CD4-positive, alpha-beta memory T cell (primary cell): ENCODE data around the gene RANBP3. TPM values are rescaled to one million over a fixed set of nuclear protein-coding genes. Genes with fewer than 3 reads are reported as not detected.

Experiments
- CTCF ChIA-PET: fragments of 350-600 bp; sonication (Branson Sonifier 250); formaldehyde crosslinking; loops from one replicate; lab custom pipeline; 2021; ENCODE audit warnings: inconsistent platforms; ENCODE audit not compliant: partially characterized antibody; lab: Charles Lee
- POLR2A ChIA-PET: fragments of 350-600 bp; sonication (Branson Sonifier 250); formaldehyde crosslinking; loops from one replicate; lab custom pipeline; 2021; ENCODE audit not compliant: partially characterized antibody; lab: Charles Lee
- DNase-seq, 5 donors: peaks; one replicate each; pipeline versions ENCODE4 v3.0.0 to v3.0.0-alpha.2; 2020 to 2022; ENCODE audit warnings: mixed read lengths in 1 of 5
- H3K27ac ChIP-seq: one replicate; pipeline ENCODE4 v1.7.0; 2013; ENCODE audit warnings: low read depth, low read length
- H3K27me3 ChIP-seq: 2 replicates; pipeline ENCODE4 v1.7.0; 2013; ENCODE audit warnings: mild to moderate bottlenecking, low read length, moderate library complexity; ENCODE audit not compliant: insufficient read depth
- H3K36me3 ChIP-seq: 2 replicates; pipeline ENCODE4 v1.7.0; 2013; ENCODE audit warnings: mild to moderate bottlenecking, low read length, moderate library complexity; ENCODE audit not compliant: insufficient read depth
- H3K4me1 ChIP-seq: 2 replicates; pipeline ENCODE4 v1.7.0; 2013; ENCODE audit warnings: mild to moderate bottlenecking, low read length, moderate library complexity; ENCODE audit not compliant: insufficient read depth
- H3K4me3 ChIP-seq, 2 donors: one replicate each; pipeline ENCODE4 v1.7.0; 2013; ENCODE audit warnings: low read length in 2 of 2, mild to moderate bottlenecking in 1 of 2
- H3K9me3 ChIP-seq, 2 donors: one replicate each; pipeline ENCODE4 v1.7.0; 2013; ENCODE audit warnings: low read length in 2 of 2, control low read depth in 1 of 2; ENCODE audit not compliant: control insufficient read depth in 1 of 2
- H3K27ac Mint-ChIP-seq, 7 donors: one replicate each; pipeline ENCODE4 v1.8.0; 2020 to 2021; ENCODE audit warnings: mixed read lengths in 7 of 7, mild to moderate bottlenecking in 6 of 7, inconsistent platforms in 3 of 7, moderate library complexity in 3 of 7
- H3K27me3 Mint-ChIP-seq, 2 donors: one replicate each; pipeline ENCODE4 v1.8.0; 2020 to 2021; ENCODE audit warnings: mixed read lengths in 2 of 2
- H3K36me3 Mint-ChIP-seq, 2 donors: one replicate each; pipeline ENCODE4 v1.8.0; 2020 to 2021; ENCODE audit warnings: mixed read lengths in 2 of 2, inconsistent platforms in 1 of 2, mild to moderate bottlenecking in 1 of 2
- H3K4me1 Mint-ChIP-seq, 4 donors: one replicate each; pipeline ENCODE4 v1.8.0; 2020 to 2021; ENCODE audit warnings: mixed read lengths in 4 of 4, mild to moderate bottlenecking in 1 of 4
- H3K4me3 Mint-ChIP-seq, 8 donors: one replicate each; pipeline ENCODE4 v1.8.0; 2020 to 2021; ENCODE audit warnings: mixed read lengths in 8 of 8, mild to moderate bottlenecking in 7 of 8, moderate library complexity in 6 of 8, inconsistent platforms in 3 of 8
- H3K9me3 Mint-ChIP-seq, 8 donors: one replicate each; pipeline ENCODE4 v1.8.0; 2020 to 2021; ENCODE audit warnings: mixed read lengths in 8 of 8, mild to moderate bottlenecking in 5 of 8, inconsistent platforms in 3 of 8, moderate library complexity in 1 of 8
- intact Hi-C: fragments of 100-400 bp; cut with micrococcal nuclease; formaldehyde crosslinking; loops from one replicate; pipeline ENCODE4 v1.15.1; 2023
- polyA plus RNA-seq, 2 donors: library from polyadenylated mRNA; unstranded; fragments of 300-500 nt; fragmentation: Illumina TruSeq; gene quantifications; one replicate each; pipeline ENCODE4 v1.2.3, GENCODE V29; 2021
- total RNA-seq, 2 experiments: library from RNA; stranded (reverse); gene quantifications; one replicate each; pipeline ENCODE4 v1.2.3, GENCODE V29; 2021

The RANBP3 gene
- total and polyA plus RNA-seq, 4 experiments from 2014 or later = 3.4 to 94.9 (median 47.9) TPM

GRCh38 chr19:5934774-5935472, 43.0 kb downstream of the RANBP3 start:
- H3K27me3 ChIP-seq = no peaks in the 10 kb centered on the region
- POLR2A ChIA-PET = interaction anchor here (2.3 kb wide), 1 partner anchor 14 kb away, joined by 5 read pairs; no protein-coding TSS in a partner anchor
- peaks cover 0 to 2% (median 0%) of the 10 kb centered on the region in 8 donors for H3K9me3 Mint-ChIP-seq
- peaks cover 31 to 72% of the 10 kb centered on the region in 2 donors for H3K36me3 Mint-ChIP-seq
- H3K4me3 Mint-ChIP-seq = no peak overlapping the region
- no peak for DNase-seq
- H3K9me3 ChIP-seq = no peaks in the 10 kb centered on the region
- peak overlapping the region in 4 of 7 donors; percentile 27 to 84 (median 50) for H3K27ac Mint-ChIP-seq
- no peak overlapping the region for H3K4me3 ChIP-seq
- peaks cover 0 to 9% (median 2%) of the 10 kb centered on the region in 4 donors for H3K4me1 Mint-ChIP-seq
- no peaks in the 10 kb centered on the region for H3K4me1 ChIP-seq
- no peak overlapping the region for H3K27ac ChIP-seq
- H3K27me3 Mint-ChIP-seq = no peaks in the 10 kb centered on the region
- peaks cover 61% of the 10 kb centered on the region for H3K36me3 ChIP-seq
- CTCF ChIA-PET = interaction anchor here (1.7 kb wide), 1 partner anchor 33 kb away, joined by 6 read pairs; no protein-coding TSS in a partner anchor
- intact Hi-C loops = no loop called here

- DNase-seq = no peak
- H3K4me1 ChIP-seq = no peaks in the 10 kb centered on the region
- Mint-ChIP-seq H3K9me3 (peaks cover 0 to 2% (median 0%) of the 10 kb centered on the region in 8 donors), H3K4me1 (peaks cover 0 to 5% (median 1%) of the 10 kb centered on the region in 4 donors), H3K27ac (no peak overlapping the region), H3K27me3 (no peaks in the 10 kb centered on the region), H3K36me3 (peaks cover 28 to 71% of the 10 kb centered on the region in 2 donors), H3K4me3 (no peak overlapping the region)
- no peaks in the 10 kb centered on the region for H3K9me3 ChIP-seq
- ChIA-PET CTCF (interaction anchor here (0.9 to 1.7 kb wide), 2 partner anchors 34 to 130 kb away, joined by 3 to 6 read pairs; no protein-coding TSS in a partner anchor), POLR2A (interaction anchor here (2.3 kb wide), 1 partner anchor 15 kb away, joined by 5 read pairs; no protein-coding TSS in a partner anchor)
- intact Hi-C loops = no loop called here
- peaks cover 67% of the 10 kb centered on the region for H3K36me3 ChIP-seq
- no peaks in the 10 kb centered on the region for H3K27me3 ChIP-seq
- H3K4me3 ChIP-seq = no peak overlapping the region
- no peak overlapping the region for H3K27ac ChIP-seq
Measured at GRCh38 chr19:5934069-5934401, 43.9 kb downstream of the RANBP3 start.

- H3K4me3 ChIP-seq = no peak overlapping the region
- H3K27me3 ChIP-seq = no peaks in the 10 kb centered on the region
- H3K4me3 Mint-ChIP-seq = no peak overlapping the region
- peaks cover 71% of the 10 kb centered on the region for H3K36me3 ChIP-seq
- no peaks in the 10 kb centered on the region for H3K27me3 Mint-ChIP-seq
- H3K4me1 Mint-ChIP-seq = peaks cover 0 to 5% (median 1%) of the 10 kb centered on the region in 4 donors
- H3K9me3 ChIP-seq = no peaks in the 10 kb centered on the region
- CTCF ChIA-PET = interaction anchor here (0.9 to 1.7 kb wide), 2 partner anchors 34 to 130 kb away, joined by 3 to 6 read pairs; no protein-coding TSS in a partner anchor
- no peak overlapping the region for H3K27ac ChIP-seq
- POLR2A ChIA-PET = interaction anchor here (2.3 kb wide), 1 partner anchor 15 kb away, joined by 5 read pairs; no protein-coding TSS in a partner anchor
- peak overlapping the region in 2 of 7 donors; percentile 42 to 68 for H3K27ac Mint-ChIP-seq
- H3K36me3 Mint-ChIP-seq = peaks cover 33 to 76% of the 10 kb centered on the region in 2 donors
- DNase-seq = no peak
- H3K9me3 Mint-ChIP-seq = peaks cover 0 to 2% (median 0%) of the 10 kb centered on the region in 8 donors
- intact Hi-C loops = no loop called here
- no peaks in the 10 kb centered on the region for H3K4me1 ChIP-seq
Measured at GRCh38 chr19:5933391-5934068, 44.4 kb downstream of the RANBP3 start.

GRCh38 chr19:5932609-5933262, 45.2 kb downstream of the RANBP3 start:
- peaks cover 76% of the 10 kb centered on the region for H3K36me3 ChIP-seq
- H3K27ac ChIP-seq = no peak overlapping the region
- H3K9me3 Mint-ChIP-seq = peaks cover 0 to 2% (median 0%) of the 10 kb centered on the region in 8 donors
- peaks cover 0 to 5% (median 1%) of the 10 kb centered on the region in 4 donors for H3K4me1 Mint-ChIP-seq
- H3K27me3 Mint-ChIP-seq = no peaks in the 10 kb centered on the region
- H3K9me3 ChIP-seq = no peaks in the 10 kb centered on the region
- intact Hi-C loops = no loop called here
- no peak overlapping the region for H3K27ac Mint-ChIP-seq
- no peaks in the 10 kb centered on the region for H3K27me3 ChIP-seq
- H3K4me3 Mint-ChIP-seq = no peak overlapping the region
- DNase-seq = no peak
- ChIA-PET CTCF (no interaction called here), POLR2A (no interaction called here)
- peaks cover 41 to 80% of the 10 kb centered on the region in 2 donors for H3K36me3 Mint-ChIP-seq
- H3K4me1 ChIP-seq = no peaks in the 10 kb centered on the region
- no peak overlapping the region for H3K4me3 ChIP-seq

GRCh38 chr19:5932146-5932545, 45.8 kb downstream of the RANBP3 start:
- no peak overlapping the region for H3K27ac Mint-ChIP-seq
- ChIA-PET POLR2A (no interaction called here), CTCF (no interaction called here)
- no peaks in the 10 kb centered on the region for H3K27me3 ChIP-seq
- H3K27ac ChIP-seq = no peak overlapping the region
- no peak overlapping the region for H3K4me3 Mint-ChIP-seq
- DNase-seq = no peak
- no peaks in the 10 kb centered on the region for H3K9me3 ChIP-seq
- H3K4me1 ChIP-seq = no peaks in the 10 kb centered on the region
- H3K36me3 ChIP-seq = peaks cover 76% of the 10 kb centered on the region
- peaks cover 37 to 77% of the 10 kb centered on the region in 2 donors for H3K36me3 Mint-ChIP-seq
- intact Hi-C loops = no loop called here
- peaks cover 0 to 5% (median 1%) of the 10 kb centered on the region in 4 donors for H3K4me1 Mint-ChIP-seq
- no peak overlapping the region for H3K4me3 ChIP-seq
- H3K27me3 Mint-ChIP-seq = no peaks in the 10 kb centered on the region
- peaks cover 0 to 2% (median 0%) of the 10 kb centered on the region in 8 donors for H3K9me3 Mint-ChIP-seq

GRCh38 chr19:5931251-5931650, 46.7 kb downstream of the RANBP3 start:
- Mint-ChIP-seq H3K27me3 (no peaks in the 10 kb centered on the region), H3K27ac (peak overlapping the region in 1 of 7 donors; percentile 22), H3K36me3 (peaks cover 35 to 79% of the 10 kb centered on the region in 2 donors), H3K9me3 (peaks cover 0 to 2% (median 0%) of the 10 kb centered on the region in 8 donors), H3K4me3 (no peak overlapping the region), H3K4me1 (peaks cover 0 to 5% (median 1%) of the 10 kb centered on the region in 4 donors)
- no peaks in the 10 kb centered on the region for H3K4me1 ChIP-seq
- ChIA-PET POLR2A (no interaction called here), CTCF (no interaction called here)
- H3K36me3 ChIP-seq = peaks cover 82% of the 10 kb centered on the region
- H3K4me3 ChIP-seq = no peak overlapping the region
- intact Hi-C loops = no loop called here
- no peaks in the 10 kb centered on the region for H3K9me3 ChIP-seq
- no peak overlapping the region for H3K27ac ChIP-seq
- no peak for DNase-seq
- no peaks in the 10 kb centered on the region for H3K27me3 ChIP-seq
